DMS53 (cell line): ENCODE measurements around the gene KIR3DL3.
"Not testable (repeated sequence)": the region's sequence is repeated elsewhere in the genome, so short reads cannot be mapped to it uniquely, and the experiment has no call there.

ENCODE experiments used
- DNase-seq: peaks from one replicate; lab custom pipeline; 2025; lab: John Stamatoyannopoulos, UW

KIR3DL3 gene

GRCh38 chr19:54731191-54731590 is 6.9 kb downstream of the KIR3DL3 start:
- no peak for DNase-seq

GRCh38 chr19:54738306-54738705 is 14.1 kb downstream of the KIR3DL3 start, which contains the start of gene KIR2DL3:
Gene KIR2DL3 (plus strand): TSS chr19:54738513. CDS start chr19:54738546, 33 bp downstream.
- DNase-seq: not testable (repeated sequence)

GRCh38 chr19:54738715-54739114 is 14.5 kb downstream of the KIR3DL3 start:
- DNase-seq: no peak

GRCh38 chr19:54739587-54740497 is 15.6 kb downstream of the KIR3DL3 start:
- DNase-seq: no peak

- not testable (repeated sequence) for DNase-seq
Observed at GRCh38 chr19:54741950-54742349, 17.7 kb downstream of the KIR3DL3 start.

- not testable (repeated sequence) for DNase-seq
Observed at GRCh38 chr19:54744080-54744479, 19.8 kb downstream of the KIR3DL3 start.

- DNase-seq: not testable (repeated sequence)
Observed at GRCh38 chr19:54747614-54748322, 23.5 kb downstream of the KIR3DL3 start.

GRCh38 chr19:54750276-54750675 is 26.0 kb downstream of the KIR3DL3 start:
- not testable (repeated sequence) for DNase-seq

- DNase-seq: not testable (repeated sequence)
Observed at GRCh38 chr19:54756204-54757110, 32.2 kb downstream of the KIR3DL3 start.

GRCh38 chr19:54758577-54758976 is 34.3 kb downstream of the KIR3DL3 start:
- DNase-seq: not testable (repeated sequence)

GRCh38 chr19:54764219-54764618 is 40.0 kb downstream of the KIR3DL3 start:
- not testable (repeated sequence) for DNase-seq

GRCh38 chr19:54766464-54766863 is 42.2 kb downstream of the KIR3DL3 start:
- DNase-seq: not testable (repeated sequence)

GRCh38 chr19:54769646-54770045 is 45.4 kb downstream of the KIR3DL3 start, which contains the start of gene KIR2DL1:
Gene KIR2DL1 (plus strand): TSS chr19:54769793. CDS start chr19:54769851, 58 bp downstream.
- not testable (repeated sequence) for DNase-seq

GRCh38 chr19:54770511-54770910 is 46.3 kb downstream of the KIR3DL3 start:
- not testable (repeated sequence) for DNase-seq

GRCh38 chr19:54771018-54771960 is 47.0 kb downstream of the KIR3DL3 start:
- not testable (repeated sequence) for DNase-seq

- not testable (repeated sequence) for DNase-seq
Observed at GRCh38 chr19:54772666-54773065, 48.4 kb downstream of the KIR3DL3 start.

- not testable (repeated sequence) for DNase-seq
Observed at GRCh38 chr19:54775095-54775815, 51.0 kb downstream of the KIR3DL3 start.

- not testable (repeated sequence) for DNase-seq
Observed at GRCh38 chr19:54775830-54776229, 51.6 kb downstream of the KIR3DL3 start.

- not testable (repeated sequence) for DNase-seq
Observed at GRCh38 chr19:54777851-54778250, 53.6 kb downstream of the KIR3DL3 start.

- DNase-seq: not testable (repeated sequence)
Observed at GRCh38 chr19:54778896-54779295, 54.7 kb downstream of the KIR3DL3 start.
